IPS-18c (cell line): ENCODE data around the gene NOVA1.

Experiments
- H3K4me3 ChIP-seq: 2 replicates; pipeline ENCODE4 v1.7.0; 2013; ENCODE audit warnings: low read depth, mild to moderate bottlenecking, low read length, moderate library complexity; ENCODE audit not compliant: insufficient read depth
- H3K9me3 ChIP-seq: one replicate; pipeline ENCODE4 v1.6.1; 2013; ENCODE audit warnings: mild to moderate bottlenecking, low read length, moderate library complexity; ENCODE audit not compliant: control insufficient read depth, insufficient read depth

NOVA1 gene

GRCh38 chr14:26517771-26518170, 80.1 kb downstream of the NOVA1 start:
- Histone ChIP-seq H3K9me3 (no peaks in the 10 kb centered on the region), H3K4me3 (no peak overlapping the region)

DNA sequence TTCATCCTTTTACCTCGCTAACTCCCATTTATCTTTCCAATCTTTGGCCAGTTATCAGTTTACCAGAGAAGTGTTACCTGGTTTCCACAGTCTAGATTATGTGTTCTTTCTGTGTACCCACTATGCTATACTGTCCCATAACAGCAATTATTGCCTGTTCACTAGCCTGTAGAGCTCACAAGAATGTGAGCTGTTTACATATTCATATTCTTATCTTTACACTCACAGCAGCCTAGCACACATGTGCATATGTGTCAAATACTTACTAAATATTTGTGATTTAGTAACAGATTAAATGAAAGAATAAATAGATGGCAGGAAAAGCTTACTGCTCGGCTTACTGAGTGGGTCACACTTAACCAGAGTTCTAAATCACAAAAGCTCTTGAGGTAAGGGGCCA, 97.8 kb downstream of the NOVA1 start:
- Histone ChIP-seq H3K9me3 (no peaks in the 10 kb centered on the region), H3K4me3 (no peak overlapping the region)

GRCh38 chr14:26499546-26499945, 98.3 kb downstream of the NOVA1 start:
- no peaks in the 10 kb centered on the region for H3K9me3 ChIP-seq
- no peak overlapping the region for H3K4me3 ChIP-seq

DNA sequence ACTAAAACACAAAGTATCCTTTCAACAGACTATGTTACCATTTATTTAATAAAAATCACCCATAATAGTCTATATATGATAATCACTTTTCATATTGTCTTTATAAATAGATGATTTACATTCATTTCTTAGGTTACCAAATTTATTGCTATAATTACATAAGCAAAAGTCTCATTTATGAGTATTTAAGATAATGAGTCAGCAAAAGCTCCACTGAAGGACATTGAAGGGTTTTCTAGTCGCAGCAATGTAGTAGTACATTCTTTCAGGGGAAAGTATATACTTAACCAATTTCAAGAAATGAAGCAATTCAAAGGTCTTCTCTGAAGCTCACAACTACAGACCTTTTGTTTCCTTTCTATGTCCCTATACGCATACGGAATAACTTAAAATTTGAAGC, 110.9 kb downstream of the NOVA1 start:
- Histone ChIP-seq H3K9me3 (no peaks in the 10 kb centered on the region), H3K4me3 (no peak overlapping the region)

GRCh38 chr14:26484562-26484961, 113.3 kb downstream of the NOVA1 start:
- Histone ChIP-seq H3K9me3 (no peaks in the 10 kb centered on the region), H3K4me3 (no peak overlapping the region)

GRCh38 chr14:26478967-26479366, 118.9 kb downstream of the NOVA1 start:
- Histone ChIP-seq H3K4me3 (no peak overlapping the region), H3K9me3 (no peaks in the 10 kb centered on the region)

DNA sequence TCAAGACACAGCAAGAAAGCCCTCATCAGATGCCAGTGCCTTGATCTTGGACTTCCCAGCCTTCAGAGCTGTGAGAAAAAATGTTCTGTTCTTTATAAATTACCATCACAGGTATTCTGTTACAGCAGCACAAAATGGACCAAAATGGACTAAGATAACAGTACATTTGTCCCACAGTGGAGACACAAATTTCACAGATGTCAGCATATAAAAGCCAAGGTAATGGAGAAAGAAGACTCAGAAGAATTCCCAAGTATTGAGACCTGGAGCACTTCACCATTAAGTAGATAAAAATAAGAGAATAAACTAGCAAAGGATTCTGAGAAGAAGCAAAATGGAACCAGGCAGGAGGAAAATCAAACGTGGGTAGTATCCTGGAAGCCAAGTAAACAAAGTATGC, 131.0 kb downstream of the NOVA1 start:
- H3K4me3 ChIP-seq, result no peak overlapping the region
- no peaks in the 10 kb centered on the region for H3K9me3 ChIP-seq

- Histone ChIP-seq H3K4me3 (no peak overlapping the region), H3K9me3 (no peaks in the 10 kb centered on the region)
These were observed 134.7 kb downstream of the NOVA1 start for GRCh38 chr14:26463136-26463535.

DNA sequence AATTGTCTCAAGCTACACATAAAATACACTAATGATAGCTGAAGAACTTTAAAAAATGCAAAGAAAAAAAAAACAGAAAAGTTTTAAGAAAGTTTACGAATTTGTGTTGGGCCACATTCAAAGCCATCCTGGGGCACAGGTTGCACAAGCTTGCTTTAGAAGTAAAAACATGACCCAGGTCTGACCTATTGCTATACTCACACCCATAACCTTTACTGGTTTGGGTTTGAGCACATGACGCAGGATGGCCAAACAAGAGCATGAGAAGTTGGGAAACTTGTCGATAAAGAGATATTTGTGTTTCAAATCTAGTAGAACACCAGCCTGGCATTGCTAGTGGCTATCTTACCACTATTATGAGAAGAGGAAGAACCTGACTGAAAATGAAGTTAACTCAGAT, 143.7 kb downstream of the NOVA1 start:
- no peaks in the 10 kb centered on the region for H3K9me3 ChIP-seq
- H3K4me3 ChIP-seq, result no peak overlapping the region

DNA sequence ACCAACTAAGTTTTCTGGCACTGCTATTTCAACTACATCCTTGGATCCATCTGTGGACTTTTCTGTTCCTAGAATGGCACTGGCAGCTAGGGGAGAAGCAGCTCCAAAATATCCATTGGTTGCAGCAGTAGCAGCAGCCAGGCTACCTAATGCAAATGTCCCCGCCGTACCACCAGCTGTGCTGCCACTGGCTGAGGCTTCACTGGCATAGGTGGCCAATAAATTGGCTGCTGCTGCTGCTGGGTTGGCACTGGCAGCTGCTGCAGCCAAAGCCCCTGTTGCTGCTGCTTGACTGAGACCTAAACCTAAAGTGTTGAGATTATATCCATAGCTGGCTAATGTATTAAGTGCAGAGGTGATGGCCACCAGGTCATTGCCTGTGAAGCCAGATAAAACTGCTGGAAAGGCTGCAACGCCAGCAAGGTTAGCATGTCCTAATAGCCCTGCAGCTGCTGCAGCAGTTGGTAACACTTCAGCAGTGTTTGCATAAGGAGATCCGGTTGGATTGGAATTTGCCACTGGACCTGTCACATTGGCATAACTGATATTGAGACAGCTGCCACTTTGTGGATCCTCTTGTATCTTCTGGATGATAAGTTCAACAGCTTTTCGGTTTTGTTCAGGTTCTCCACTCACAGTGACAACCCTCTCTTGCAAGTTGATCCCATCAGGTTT, 149.5 kb downstream of the NOVA1 start:
- Histone ChIP-seq H3K4me3 (no peak overlapping the region), H3K9me3 (no peaks in the 10 kb centered on the region)

- Histone ChIP-seq H3K9me3 (no peaks in the 10 kb centered on the region), H3K4me3 (no peak overlapping the region)
These were observed 153.0 kb downstream of the NOVA1 start for GRCh38 chr14:26444822-26445221.

DNA sequence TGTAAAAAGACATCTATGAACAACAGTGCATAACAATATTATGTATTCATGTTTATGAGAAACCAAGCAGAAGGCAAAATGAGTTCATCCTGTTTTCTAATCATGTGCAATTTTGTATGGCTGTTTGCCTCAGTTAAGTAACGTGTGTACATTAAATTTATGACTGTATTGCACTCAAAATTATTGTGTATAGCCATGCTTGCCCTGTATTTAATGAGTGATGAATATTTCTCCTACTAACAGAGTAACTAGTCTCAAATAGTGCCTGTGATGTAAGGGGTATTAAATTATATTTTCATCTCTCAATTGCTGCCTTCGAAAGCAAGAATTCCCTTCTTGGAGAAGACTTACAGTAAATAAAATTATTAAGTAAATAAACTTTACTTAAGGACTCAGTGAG, 154.2 kb downstream of the NOVA1 start:
- H3K9me3 ChIP-seq, result no peaks in the 10 kb centered on the region
- no peak overlapping the region for H3K4me3 ChIP-seq

DNA sequence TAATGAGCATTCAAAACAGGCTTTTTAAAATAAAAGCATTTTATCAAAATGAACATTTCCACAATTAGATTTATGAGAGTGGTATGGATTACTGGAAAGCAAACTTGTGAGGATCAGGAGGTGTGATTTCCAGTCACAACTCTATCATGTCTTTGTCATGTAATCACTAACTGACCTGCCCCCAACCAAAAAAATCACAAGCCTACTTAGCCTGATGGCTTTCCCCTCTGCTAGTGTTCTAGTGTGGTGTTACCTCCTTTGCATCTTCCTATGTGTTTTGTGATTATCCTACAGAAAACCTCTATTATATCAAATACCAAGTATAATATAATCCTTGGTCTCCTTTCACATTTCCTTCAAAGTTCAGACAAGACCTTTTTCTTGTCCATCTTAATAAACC, 168.6 kb downstream of the NOVA1 start:
- no peak overlapping the region for H3K4me3 ChIP-seq
- no peaks in the 10 kb centered on the region for H3K9me3 ChIP-seq

DNA sequence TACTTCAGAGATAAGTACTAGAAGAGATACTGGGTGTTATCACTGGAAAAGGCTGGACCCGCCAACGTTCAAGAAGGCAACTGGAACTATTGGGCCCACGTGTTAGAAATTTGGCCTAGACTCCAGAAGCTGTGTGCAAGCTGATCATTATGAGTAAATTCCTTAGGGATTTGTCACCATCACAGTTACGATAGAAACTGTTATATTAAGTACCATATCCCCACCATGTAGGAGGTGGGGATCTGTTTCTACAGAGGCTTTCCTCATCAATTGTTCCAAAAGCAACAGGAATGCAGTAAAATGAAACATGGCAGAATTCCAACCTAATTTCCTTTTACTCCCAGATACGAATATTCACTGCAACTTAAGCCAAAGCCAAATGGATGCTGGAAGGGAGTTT, 170.7 kb downstream of the NOVA1 start:
- no peaks in the 10 kb centered on the region for H3K9me3 ChIP-seq
- no peak overlapping the region for H3K4me3 ChIP-seq

- H3K9me3 ChIP-seq, result no peaks in the 10 kb centered on the region
- H3K4me3 ChIP-seq, result no peak overlapping the region
These were observed 173.3 kb downstream of the NOVA1 start for GRCh38 chr14:26424537-26424936.

- H3K9me3 ChIP-seq, result no peaks in the 10 kb centered on the region
These were observed 182.2 kb downstream of the NOVA1 start for GRCh38 chr14:26415618-26416123.

GRCh38 chr14:26414926-26415325, 182.9 kb downstream of the NOVA1 start:
- Histone ChIP-seq H3K9me3 (no peaks in the 10 kb centered on the region), H3K4me3 (no peak overlapping the region)

More at GRCh38 chr14:26415618-26416123, 182.2 kb downstream of the NOVA1 start:
- no peak overlapping the region for H3K4me3 ChIP-seq

- Histone ChIP-seq H3K9me3 (no peaks in the 10 kb centered on the region), H3K4me3 (no peak overlapping the region)
These were observed 183.7 kb downstream of the NOVA1 start for GRCh38 chr14:26414103-26414502.

- no peaks in the 10 kb centered on the region for H3K9me3 ChIP-seq
- H3K4me3 ChIP-seq, result no peak overlapping the region
These were observed 185.4 kb downstream of the NOVA1 start for GRCh38 chr14:26412421-26412820.
